NT2/D1 (cell line): ENCODE results near the gene KRTDAP.
"Not testable (repeated sequence)": the region's sequence is repeated elsewhere in the genome, so short reads cannot be mapped to it uniquely, and the experiment has no call there.

Experiments used
- DNase-seq: peaks from one replicate; pipeline ENCODE4 v3.0.0-alpha.2; 2011; ENCODE audit warnings: low read depth, low spot score
- H3K27me3 ChIP-seq: 2 replicates; pipeline ENCODE4 v1.6.0; 2011; ENCODE audit warnings: mild to moderate bottlenecking; ENCODE audit not compliant: insufficient read length, insufficient read depth
- H3K36me3 ChIP-seq: 2 replicates; pipeline ENCODE4 v1.6.1; 2011; ENCODE audit warnings: mild to moderate bottlenecking, low read length, mixed read lengths; ENCODE audit not compliant: insufficient read depth, insufficient read length
- H3K4me1 ChIP-seq: 2 replicates; pipeline ENCODE4 v1.5.1; 2011; ENCODE audit not compliant: insufficient read depth, insufficient read length
- H3K4me3 ChIP-seq: 2 replicates; pipeline ENCODE4 v1.5.1; 2011; ENCODE audit warnings: low read depth; ENCODE audit not compliant: insufficient read length
- H3K9ac ChIP-seq: 2 replicates; pipeline ENCODE4 v1.6.0; 2011; ENCODE audit warnings: low read depth; ENCODE audit not compliant: insufficient read length
- H3K9me3 ChIP-seq: 2 replicates; pipeline ENCODE4 v1.5.1; 2011; ENCODE audit warnings: mild to moderate bottlenecking, low read length; ENCODE audit not compliant: insufficient read depth
- SUZ12 ChIP-seq: IDR thresholded peaks from 2 replicates; pipeline ENCODE4 v1.6.1; 2011; ENCODE audit not compliant: insufficient read length, insufficient read depth; ENCODE audit errors: extremely low read depth
- YY1 ChIP-seq: IDR thresholded peaks from 2 replicates; pipeline ENCODE4 v1.6.1; 2011; ENCODE audit not compliant: insufficient read length, insufficient read depth
- ZNF274 ChIP-seq: IDR thresholded peaks from 2 replicates; pipeline ENCODE4 v1.6.1; 2011; ENCODE audit warnings: mild to moderate bottlenecking, low read depth, low read length

Gene KRTDAP

GRCh38 chr19:35466259-35466658 lies 24.0 kb downstream of the KRTDAP start:
- Histone ChIP-seq H3K36me3 (no peaks in the 10 kb centered on the region), H3K9me3 (no peaks in the 10 kb centered on the region), H3K4me3 (no peak overlapping the region), H3K27me3 (no peaks in the 10 kb centered on the region), H3K4me1 (no peaks in the 10 kb centered on the region), H3K9ac (no peak overlapping the region)
- no peak for DNase-seq
- TF ChIP-seq SUZ12 (no peak), YY1 (no peak), ZNF274 (no peak)

GRCh38 chr19:35462956-35463355 lies 27.3 kb downstream of the KRTDAP start:
- DNase-seq, H3K4me1 ChIP-seq, H3K9me3 ChIP-seq, H3K27me3 ChIP-seq, H3K4me3 ChIP-seq, H3K9ac ChIP-seq, H3K36me3 ChIP-seq: not testable (repeated sequence)

DNA sequence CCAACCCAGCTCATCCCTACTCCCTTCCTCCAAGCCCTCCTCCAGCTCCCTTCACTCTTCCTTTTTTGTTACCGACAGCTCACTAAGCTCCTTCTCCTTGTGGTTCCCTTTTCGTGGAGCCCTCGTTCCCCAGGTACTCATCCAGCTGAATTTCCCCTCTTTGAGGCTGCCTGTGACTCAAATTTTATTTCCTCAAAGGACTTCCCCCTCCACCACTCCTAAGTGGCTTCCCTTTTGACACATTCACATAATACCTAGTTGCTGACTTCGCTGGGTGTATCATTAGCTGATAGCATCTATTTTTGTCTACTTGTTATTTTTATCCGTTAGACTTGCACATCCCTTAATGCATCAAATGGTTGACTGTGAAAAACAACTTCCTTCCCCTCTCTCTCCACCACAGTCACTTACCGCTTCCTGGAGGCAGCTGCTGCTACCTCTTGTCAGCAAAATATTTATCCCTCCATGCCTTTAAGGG lies 27.7 kb downstream of the KRTDAP start:
- Histone ChIP-seq H3K4me1 (peaks cover 5% of the 10 kb centered on the region), H3K4me3 (no peak overlapping the region), H3K9ac (no peak overlapping the region), H3K36me3 (no peaks in the 10 kb centered on the region), H3K9me3 (no peaks in the 10 kb centered on the region), H3K27me3 (no peaks in the 10 kb centered on the region)
- DNase-seq, result no peak
- TF ChIP-seq YY1 (no peak), ZNF274 (no peak), SUZ12 (no peak)

DNA sequence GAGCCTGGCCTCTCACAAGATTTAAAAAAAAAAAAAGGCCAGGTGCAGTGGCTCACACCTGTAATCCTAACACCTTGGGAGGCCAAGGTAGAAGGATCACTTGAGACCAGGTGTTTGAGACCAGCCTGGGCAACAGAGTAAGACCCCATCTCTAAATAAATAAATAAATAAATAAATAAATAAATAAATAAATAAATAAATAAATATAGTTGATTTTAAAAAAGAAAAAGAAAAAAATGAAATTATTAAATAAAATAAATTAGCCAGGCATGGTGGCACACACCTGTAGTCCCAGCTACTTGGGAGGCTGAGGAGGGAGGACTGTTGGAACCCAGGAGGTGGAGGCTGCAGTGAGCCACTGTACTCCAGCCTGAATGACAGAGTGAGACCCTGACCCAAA lies 28.5 kb downstream of the KRTDAP start:
- H3K36me3 ChIP-seq, H3K9ac ChIP-seq, H3K4me1 ChIP-seq, H3K27me3 ChIP-seq, H3K9me3 ChIP-seq, DNase-seq, H3K4me3 ChIP-seq: not testable (repeated sequence)

DNA sequence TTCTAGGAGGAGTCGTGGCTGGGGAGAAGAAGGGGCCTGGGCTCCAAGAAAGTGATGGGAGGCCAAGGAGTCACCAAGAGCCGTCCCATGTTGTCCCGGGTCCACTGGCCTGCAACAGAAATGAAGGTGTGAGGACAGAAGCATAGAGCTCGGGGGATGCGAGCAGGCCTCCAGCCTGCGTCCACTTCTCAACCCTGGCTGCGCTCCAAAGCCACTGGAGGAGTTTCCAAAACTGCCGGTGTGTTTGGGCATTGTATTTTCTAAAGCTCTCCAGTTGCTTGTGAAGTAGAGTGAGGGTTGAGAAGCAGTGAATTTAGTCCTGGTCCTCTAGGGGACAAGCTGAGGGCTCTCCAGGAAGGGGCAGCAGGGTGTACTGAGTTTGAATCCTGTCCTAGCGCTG lies 29.2 kb downstream of the KRTDAP start:
- H3K9me3 ChIP-seq, result no peaks in the 10 kb centered on the region
- peaks cover 5% of the 10 kb centered on the region for H3K4me1 ChIP-seq
- no peak overlapping the region for H3K4me3 ChIP-seq
- H3K9ac ChIP-seq, result no peak overlapping the region
- TF ChIP-seq ZNF274 (no peak), SUZ12 (no peak), YY1 (no peak)
- DNase-seq, result no peak
- no peaks in the 10 kb centered on the region for H3K36me3 ChIP-seq
- no peaks in the 10 kb centered on the region for H3K27me3 ChIP-seq

- TF ChIP-seq YY1, result no peak
- no peak for TF ChIP-seq ZNF274
- TF ChIP-seq SUZ12, result no peak
- Histone ChIP-seq H3K36me3 (no peaks in the 10 kb centered on the region), H3K4me1 (peaks cover 5% of the 10 kb centered on the region), H3K9me3 (no peaks in the 10 kb centered on the region), H3K9ac (no peak overlapping the region), H3K4me3 (no peak overlapping the region), H3K27me3 (no peaks in the 10 kb centered on the region)
- no peak for DNase-seq
Measured at GRCh38 chr19:35460608-35461007, 29.7 kb downstream of the KRTDAP start.

DNA sequence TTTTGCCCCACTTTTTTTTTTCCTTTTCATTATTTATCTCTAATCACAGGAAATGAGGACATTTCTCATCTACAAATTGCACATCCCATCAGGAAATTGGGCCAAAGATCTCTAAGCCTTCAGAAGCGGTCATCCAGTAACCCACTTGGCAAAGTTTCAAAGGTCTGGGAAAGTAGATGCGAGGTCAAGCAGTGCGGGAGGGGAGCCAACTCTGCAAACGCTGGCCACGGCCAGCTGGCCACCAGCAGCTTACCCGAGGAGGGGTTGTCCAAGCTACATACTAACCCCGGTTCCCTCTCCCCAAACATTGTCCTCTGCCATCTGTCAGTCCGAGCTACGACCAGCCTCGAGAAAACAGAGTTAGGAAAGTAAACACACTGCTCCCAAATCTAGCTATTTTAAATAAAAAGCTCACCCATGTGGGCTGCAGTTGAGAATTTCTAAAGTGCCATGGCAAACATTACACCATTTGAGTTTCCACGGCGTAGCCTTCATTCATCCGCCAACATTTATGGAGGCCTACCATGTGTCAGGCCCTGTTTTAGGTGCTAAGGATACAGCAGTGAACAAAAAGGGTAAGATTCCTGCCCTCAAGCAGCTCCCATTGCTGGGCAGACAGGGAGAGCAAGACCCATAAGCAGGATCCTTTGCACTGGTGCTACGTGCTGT lies 30.7 kb downstream of the KRTDAP start:
- H3K4me3 ChIP-seq, result no peak overlapping the region
- no peak overlapping the region for H3K9ac ChIP-seq
- H3K4me1 ChIP-seq, result peaks cover 5% of the 10 kb centered on the region
- TF ChIP-seq YY1, result no peak
- no peak for TF ChIP-seq SUZ12
- no peak for TF ChIP-seq ZNF274
- no peaks in the 10 kb centered on the region for H3K36me3 ChIP-seq
- no peak for DNase-seq
- H3K27me3 ChIP-seq, result no peaks in the 10 kb centered on the region
- no peaks in the 10 kb centered on the region for H3K9me3 ChIP-seq

DNA sequence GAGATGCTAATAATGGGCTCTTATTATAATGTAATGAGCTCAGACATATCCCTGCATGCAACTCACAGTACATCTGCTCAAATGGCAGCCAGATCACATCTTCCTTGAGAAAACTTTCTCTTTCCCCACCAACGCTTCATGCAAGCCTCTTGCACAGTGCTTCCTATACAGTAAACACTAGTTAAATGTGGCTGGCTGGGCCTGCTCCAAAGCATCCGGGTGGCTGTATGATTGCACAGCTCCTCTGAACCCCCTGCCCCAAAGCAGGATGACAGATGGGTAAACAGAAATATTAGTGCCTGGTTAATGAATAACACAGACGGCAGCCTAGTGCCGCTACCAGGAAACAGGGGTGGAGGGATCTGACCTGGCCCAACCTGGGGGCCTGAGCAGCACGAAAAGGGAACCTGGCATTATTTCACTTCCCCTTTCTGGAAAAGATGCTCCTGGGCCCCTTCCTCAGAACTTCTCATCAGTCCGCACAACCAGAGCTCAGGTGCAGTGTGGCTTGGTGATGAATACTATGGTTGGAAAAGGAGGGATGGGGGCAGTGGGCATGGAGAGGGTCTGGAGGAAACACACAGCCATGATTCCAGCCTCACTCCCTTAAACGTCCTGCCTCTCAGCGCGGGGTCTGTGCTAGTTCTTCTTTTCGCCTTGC lies 31.4 kb downstream of the KRTDAP start:
- no peak overlapping the region for H3K9ac ChIP-seq
- no peaks in the 10 kb centered on the region for H3K36me3 ChIP-seq
- peaks cover 5% of the 10 kb centered on the region for H3K4me1 ChIP-seq
- no peak for DNase-seq
- H3K27me3 ChIP-seq, result no peaks in the 10 kb centered on the region
- TF ChIP-seq ZNF274 (no peak), YY1 (no peak)
- H3K9me3 ChIP-seq, result no peaks in the 10 kb centered on the region
- no peak overlapping the region for H3K4me3 ChIP-seq
